ENCODE results near the gene YIF1B. TPM values are rescaled to one million over a fixed set of nuclear protein-coding genes. Genes with fewer than 3 reads are reported as not detected.
A peak's percentile ranks its signal among the peaks of the same experiment; 100 is the strongest.

YIF1B gene
- total RNA-seq, 1 experiment from 2014 or later: 49.2 TPM

DNA sequence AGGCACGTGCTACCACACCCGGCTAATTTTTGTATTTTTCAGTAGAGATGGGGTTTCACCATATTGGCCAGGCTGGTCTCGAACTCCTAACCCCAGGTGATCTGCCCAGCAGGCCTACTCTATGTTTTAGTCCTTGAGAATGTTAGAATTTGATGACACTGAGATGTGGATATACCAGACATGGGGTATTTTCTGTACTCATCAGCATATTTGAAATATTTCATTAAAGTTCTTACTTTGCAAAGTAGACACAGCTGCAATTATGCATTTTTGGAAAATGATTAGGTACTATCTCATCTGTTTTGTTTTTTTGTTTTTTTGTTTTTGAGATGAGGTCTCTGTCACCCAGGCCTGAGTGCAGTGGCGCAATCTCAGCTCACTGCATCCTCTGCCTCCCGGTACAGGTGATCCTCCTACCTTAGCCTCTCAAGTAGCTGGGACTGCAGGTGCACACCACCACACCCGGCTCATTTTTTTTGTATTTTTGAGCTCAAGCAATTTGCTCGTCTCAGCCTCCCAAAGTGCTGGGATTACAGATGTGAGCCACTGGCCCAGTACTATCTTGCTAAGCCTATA lies 38.7 kb downstream of the YIF1B start:
- H3K9me3 Mint-ChIP-seq (ENCODE audit: unreplicated experiment): no peaks in the 10 kb centered on the region
- DNase-seq (ENCODE audit: unreplicated experiment): no peak
- H3K4me1 Mint-ChIP-seq (ENCODE audit: insufficient read depth, unreplicated experiment): peaks cover 9% of the 10 kb centered on the region
- H3K27me3 Mint-ChIP-seq (ENCODE audit: insufficient read depth, unreplicated experiment): no peaks in the 10 kb centered on the region
- intact Hi-C loops (cut with micrococcal nuclease): no loop called here
- H3K27ac Mint-ChIP-seq (ENCODE audit: low read depth, unreplicated experiment): no peak overlapping the region
- TF ChIP-seq, protein P1, sequence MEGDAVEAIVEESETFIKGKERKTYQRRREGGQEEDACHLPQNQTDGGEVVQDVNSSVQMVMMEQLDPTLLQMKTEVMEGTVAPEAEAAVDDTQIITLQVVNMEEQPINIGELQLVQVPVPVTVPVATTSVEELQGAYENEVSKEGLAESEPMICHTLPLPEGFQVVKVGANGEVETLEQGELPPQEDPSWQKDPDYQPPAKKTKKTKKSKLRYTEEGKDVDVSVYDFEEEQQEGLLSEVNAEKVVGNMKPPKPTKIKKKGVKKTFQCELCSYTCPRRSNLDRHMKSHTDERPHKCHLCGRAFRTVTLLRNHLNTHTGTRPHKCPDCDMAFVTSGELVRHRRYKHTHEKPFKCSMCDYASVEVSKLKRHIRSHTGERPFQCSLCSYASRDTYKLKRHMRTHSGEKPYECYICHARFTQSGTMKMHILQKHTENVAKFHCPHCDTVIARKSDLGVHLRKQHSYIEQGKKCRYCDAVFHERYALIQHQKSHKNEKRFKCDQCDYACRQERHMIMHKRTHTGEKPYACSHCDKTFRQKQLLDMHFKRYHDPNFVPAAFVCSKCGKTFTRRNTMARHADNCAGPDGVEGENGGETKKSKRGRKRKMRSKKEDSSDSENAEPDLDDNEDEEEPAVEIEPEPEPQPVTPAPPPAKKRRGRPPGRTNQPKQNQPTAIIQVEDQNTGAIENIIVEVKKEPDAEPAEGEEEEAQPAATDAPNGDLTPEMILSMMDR (IDR thresholded peaks at IDR 0.05; ENCODE audit: unreplicated experiment): no peak
- BruUV-seq (replicated peaks): no TSS peak
- CTCF ChIA-PET: interaction anchor here (0.6 to 0.9 kb wide), 3 partner anchors 33 to 564 kb away, joined by 3 to 4 read pairs (median 3); no protein-coding TSS in a partner anchor
- no peak overlapping the region for H3K4me3 Mint-ChIP-seq (ENCODE audit: unreplicated experiment)
- H3K36me3 Mint-ChIP-seq (ENCODE audit: insufficient read depth, unreplicated experiment): peaks cover 14% of the 10 kb centered on the region
- POLR2A ChIA-PET: interaction anchor here (1.0 to 4.6 kb wide), 5 partner anchors 8 to 22 kb away, joined by 3 to 43 read pairs (median 3); partner anchors contain the start of gene SPINT2

DNA sequence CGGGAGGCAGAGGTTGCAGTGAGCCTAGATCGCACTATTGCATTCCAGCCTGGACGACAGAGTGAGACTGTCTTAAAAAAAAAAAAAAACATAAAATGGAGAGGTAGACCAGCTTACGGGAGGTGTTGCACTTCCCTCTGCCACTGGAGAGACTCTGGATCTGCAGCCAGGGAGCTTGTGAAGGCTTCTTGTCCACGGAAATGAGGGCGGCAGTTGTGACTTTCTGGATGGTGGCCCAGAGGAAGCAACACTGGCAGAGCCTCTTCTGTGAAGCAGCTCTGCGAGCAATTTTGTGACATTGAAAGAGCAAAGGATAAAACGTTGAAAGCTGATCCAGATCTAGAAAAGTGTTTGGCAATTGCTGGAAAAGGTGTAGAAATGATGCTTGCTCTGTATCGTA lies 41.0 kb downstream of the YIF1B start:
- ChIA-PET CTCF (interaction anchor here (0.7 to 1.1 kb wide), 2 partner anchors 16 to 17 kb away, joined by 3 to 4 read pairs; no protein-coding TSS in a partner anchor), POLR2A (interaction anchor here (0.7 to 4.6 kb wide), 3 partner anchors 8 to 1116 kb away, joined by 3 to 43 read pairs (median 3); partner anchors contain the start of genes MED29, PAF1 and SPINT2)
- intact Hi-C loops (cut with micrococcal nuclease): no loop called here
- H3K27me3 Mint-ChIP-seq (ENCODE audit: insufficient read depth, unreplicated experiment): no peaks in the 10 kb centered on the region
- H3K27ac Mint-ChIP-seq (ENCODE audit: low read depth, unreplicated experiment): no peak overlapping the region
- H3K4me1 Mint-ChIP-seq (ENCODE audit: insufficient read depth, unreplicated experiment): peaks cover 11% of the 10 kb centered on the region
- H3K36me3 Mint-ChIP-seq (ENCODE audit: insufficient read depth, unreplicated experiment): peaks cover 12% of the 10 kb centered on the region
- TF ChIP-seq, protein P1 (IDR thresholded peaks at IDR 0.05; ENCODE audit: unreplicated experiment): no peak
- no peak overlapping the region for H3K4me3 Mint-ChIP-seq (ENCODE audit: unreplicated experiment)
- BruUV-seq (replicated peaks): no TSS peak
- no peak for DNase-seq (ENCODE audit: unreplicated experiment)
- H3K9me3 Mint-ChIP-seq (ENCODE audit: unreplicated experiment): no peaks in the 10 kb centered on the region

DNA sequence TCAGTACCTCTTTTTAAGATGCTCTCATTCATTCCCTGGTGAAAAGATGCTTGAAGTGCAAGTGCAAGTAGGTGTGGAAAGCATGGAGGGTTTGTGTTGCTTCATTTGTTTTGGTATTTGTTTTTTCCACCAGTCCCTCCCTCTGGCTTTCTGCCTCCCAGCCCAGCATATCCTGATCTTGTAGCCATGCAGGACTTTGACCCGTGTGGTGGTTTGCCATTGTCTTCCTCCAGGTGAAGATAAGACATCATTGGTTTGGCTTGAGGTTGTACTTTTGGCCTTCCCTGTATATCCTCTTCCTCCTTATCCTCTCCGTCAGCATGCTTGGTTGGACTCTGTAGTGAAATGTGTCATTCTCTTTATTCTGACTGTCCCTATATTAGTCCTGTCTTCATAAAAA lies 42.2 kb downstream of the YIF1B start:
- intact Hi-C loops (cut with micrococcal nuclease): no loop called here
- TF ChIP-seq, protein P1 (IDR thresholded peaks at IDR 0.05; ENCODE audit: unreplicated experiment): no peak
- Mint-ChIP-seq H3K9me3 (ENCODE audit: unreplicated experiment) (no peaks in the 10 kb centered on the region), H3K27ac (ENCODE audit: low read depth, unreplicated experiment) (peak overlapping the region; percentile 63), H3K4me1 (ENCODE audit: insufficient read depth, unreplicated experiment) (peaks cover 11% of the 10 kb centered on the region), H3K36me3 (ENCODE audit: insufficient read depth, unreplicated experiment) (peaks cover 12% of the 10 kb centered on the region), H3K27me3 (ENCODE audit: insufficient read depth, unreplicated experiment) (no peaks in the 10 kb centered on the region), H3K4me3 (ENCODE audit: unreplicated experiment) (no peak overlapping the region)
- ChIA-PET CTCF (no interaction called here), POLR2A (interaction anchor here (4.6 kb wide), 1 partner anchor 7 kb away, joined by 43 read pairs; the partner anchor contains the start of gene SPINT2)
- BruUV-seq (replicated peaks): no TSS peak
- no peak for DNase-seq (ENCODE audit: unreplicated experiment)

DNA sequence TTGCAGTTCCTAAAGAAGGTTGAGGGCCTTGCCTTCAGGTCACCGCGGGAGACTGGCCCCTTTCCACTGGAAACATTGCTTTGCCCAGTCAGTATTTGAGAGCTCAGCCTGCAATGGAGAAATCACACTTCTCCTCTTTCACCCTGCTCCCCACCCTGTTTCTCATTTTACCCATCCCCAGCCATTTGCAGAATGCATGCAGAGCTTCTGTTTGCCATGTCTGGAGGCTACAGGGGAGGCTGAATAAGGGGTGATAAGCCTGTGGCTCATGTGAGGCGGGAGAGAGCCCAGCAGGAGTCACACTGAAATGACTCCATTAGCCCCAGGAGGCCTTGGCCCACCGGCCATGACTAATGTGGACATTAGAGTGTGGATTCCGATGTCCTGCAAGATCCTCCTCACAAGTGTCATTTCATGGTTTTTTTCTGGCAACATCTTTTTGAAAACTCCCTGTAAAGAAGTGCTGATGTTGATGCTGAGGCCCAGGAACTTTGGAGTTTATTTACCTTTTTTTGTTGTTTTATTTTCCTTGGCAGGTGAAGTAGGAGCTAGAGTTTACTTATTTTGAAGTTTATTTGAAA lies 45.1 kb downstream of the YIF1B start:
- CTCF ChIA-PET: interaction anchor here (0.5 to 1.2 kb wide), 4 partner anchors 20 to 874 kb away, joined by 3 to 4 read pairs (median 4); partner anchors contain the start of gene GGN
- no peaks in the 10 kb centered on the region for H3K27me3 Mint-ChIP-seq (ENCODE audit: insufficient read depth, unreplicated experiment)
- intact Hi-C loops (cut with micrococcal nuclease): no loop called here
- H3K36me3 Mint-ChIP-seq (ENCODE audit: insufficient read depth, unreplicated experiment): peaks cover 12% of the 10 kb centered on the region
- no peak overlapping the region for H3K27ac Mint-ChIP-seq (ENCODE audit: low read depth, unreplicated experiment)
- POLR2A ChIA-PET: interaction anchor here (0.7 to 1.0 kb wide), 3 partner anchors 11 to 26 kb away, joined by 3 to 4 read pairs (median 3); no protein-coding TSS in a partner anchor
- H3K4me1 Mint-ChIP-seq (ENCODE audit: insufficient read depth, unreplicated experiment): peaks cover 35% of the 10 kb centered on the region
- no peaks in the 10 kb centered on the region for H3K9me3 Mint-ChIP-seq (ENCODE audit: unreplicated experiment)
- no peak overlapping the region for H3K4me3 Mint-ChIP-seq (ENCODE audit: unreplicated experiment)
- TF ChIP-seq, protein P1 (IDR thresholded peaks at IDR 0.05; ENCODE audit: unreplicated experiment): no peak
- BruUV-seq (replicated peaks): no TSS peak
- DNase-seq (ENCODE audit: unreplicated experiment): peak; percentile 35

All from MCF 10A (cell line).